ENCODE results near the gene FBXO15.

Gene FBXO15

DNA sequence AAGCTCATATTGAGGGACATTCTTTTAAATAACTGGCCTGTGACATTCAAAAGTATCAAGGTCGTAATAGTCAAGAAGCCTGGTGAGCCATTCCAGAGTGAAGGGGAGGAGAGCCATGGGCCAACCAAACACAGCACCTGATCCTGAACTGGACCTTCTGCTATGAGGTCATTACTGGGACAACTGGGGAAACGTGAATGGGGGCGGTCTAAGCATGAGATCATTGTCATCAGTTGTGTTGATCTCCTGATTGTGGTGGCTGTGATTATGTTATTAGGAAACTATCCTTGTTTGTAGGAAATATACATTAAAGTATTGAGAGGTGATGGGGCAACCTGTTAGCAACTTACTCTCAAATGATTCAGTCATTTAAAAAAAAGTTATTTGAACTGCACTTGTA is 79.3 kb downstream of the FBXO15 start:
- TF ChIP-seq, protein P1, sequence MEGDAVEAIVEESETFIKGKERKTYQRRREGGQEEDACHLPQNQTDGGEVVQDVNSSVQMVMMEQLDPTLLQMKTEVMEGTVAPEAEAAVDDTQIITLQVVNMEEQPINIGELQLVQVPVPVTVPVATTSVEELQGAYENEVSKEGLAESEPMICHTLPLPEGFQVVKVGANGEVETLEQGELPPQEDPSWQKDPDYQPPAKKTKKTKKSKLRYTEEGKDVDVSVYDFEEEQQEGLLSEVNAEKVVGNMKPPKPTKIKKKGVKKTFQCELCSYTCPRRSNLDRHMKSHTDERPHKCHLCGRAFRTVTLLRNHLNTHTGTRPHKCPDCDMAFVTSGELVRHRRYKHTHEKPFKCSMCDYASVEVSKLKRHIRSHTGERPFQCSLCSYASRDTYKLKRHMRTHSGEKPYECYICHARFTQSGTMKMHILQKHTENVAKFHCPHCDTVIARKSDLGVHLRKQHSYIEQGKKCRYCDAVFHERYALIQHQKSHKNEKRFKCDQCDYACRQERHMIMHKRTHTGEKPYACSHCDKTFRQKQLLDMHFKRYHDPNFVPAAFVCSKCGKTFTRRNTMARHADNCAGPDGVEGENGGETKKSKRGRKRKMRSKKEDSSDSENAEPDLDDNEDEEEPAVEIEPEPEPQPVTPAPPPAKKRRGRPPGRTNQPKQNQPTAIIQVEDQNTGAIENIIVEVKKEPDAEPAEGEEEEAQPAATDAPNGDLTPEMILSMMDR (conservative IDR thresholded peaks at IDR 0.05; ENCODE audit: low read depth, low read length), result no peak
- no peak for DNase-seq (ENCODE audit: low read depth)
- H3K4me3 ChIP-seq (ENCODE audit: low read length), result no peak overlapping the region

DNA sequence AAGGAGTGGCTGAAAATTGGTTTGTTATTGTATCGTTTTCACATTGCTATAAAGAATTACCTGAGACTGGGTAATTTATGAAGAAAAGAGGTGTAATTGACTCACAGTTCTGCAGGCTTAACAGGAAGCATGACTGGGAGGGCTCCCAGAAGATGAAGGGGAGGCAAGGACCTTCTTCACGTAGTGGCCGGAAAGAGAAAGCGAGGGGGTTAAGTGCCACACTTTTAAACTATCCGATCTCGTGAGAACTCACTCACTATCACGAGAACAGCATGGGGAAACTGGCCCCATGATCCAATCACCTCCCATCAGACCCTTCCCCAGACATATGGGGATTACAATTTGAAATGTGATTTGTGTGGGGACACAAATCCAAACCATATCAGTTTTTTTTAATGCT is 81.6 kb downstream of the FBXO15 start:
- no peak for DNase-seq (ENCODE audit: low read depth)
- TF ChIP-seq, protein P1 (conservative IDR thresholded peaks at IDR 0.05; ENCODE audit: low read depth, low read length), result no peak
- no peak overlapping the region for H3K4me3 ChIP-seq (ENCODE audit: low read length)

DNA sequence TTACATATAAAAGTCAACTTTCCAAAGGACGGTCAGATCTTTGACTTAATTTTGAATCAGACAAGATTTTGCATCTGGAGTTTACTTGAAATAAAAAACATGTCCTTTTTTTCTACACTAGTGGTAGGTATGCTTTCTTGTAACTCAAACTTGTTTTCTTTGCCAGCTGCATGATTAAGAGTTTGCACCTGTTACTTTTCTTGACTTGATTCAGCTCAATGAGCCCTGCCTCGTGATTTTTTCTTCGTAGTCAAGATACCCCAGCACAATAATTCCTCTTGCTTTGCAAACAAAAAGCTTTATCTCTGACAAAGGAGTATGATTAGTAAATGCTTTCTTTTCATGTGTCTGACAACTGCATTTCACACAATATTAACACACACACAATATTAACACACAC is 82.3 kb downstream of the FBXO15 start:
- TF ChIP-seq, protein P1 (conservative IDR thresholded peaks at IDR 0.05; ENCODE audit: low read depth, low read length), result no peak
- DNase-seq (ENCODE audit: low read depth), result no peak

DNA sequence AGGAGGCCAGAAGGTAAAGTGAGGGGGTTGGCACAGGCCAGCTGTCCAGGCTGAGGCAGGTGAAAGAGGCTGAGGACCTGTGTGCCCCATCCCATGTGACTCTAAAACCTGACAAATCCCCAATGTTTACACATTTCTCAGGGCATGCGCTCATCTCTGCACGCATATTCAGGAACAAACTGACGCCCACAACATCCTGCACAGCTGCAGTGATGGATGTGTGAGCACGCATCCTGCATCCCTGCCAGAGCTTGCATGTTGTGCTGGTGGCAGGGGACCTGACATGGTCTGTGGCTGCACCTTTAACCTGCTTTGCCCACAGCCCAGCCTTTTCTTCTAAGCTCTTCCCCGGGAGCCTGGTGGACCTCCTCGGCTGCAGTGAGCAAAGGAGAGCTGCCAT is 83.1 kb downstream of the FBXO15 start:
- no peak overlapping the region for H3K4me3 ChIP-seq (ENCODE audit: low read length)
- no peak for DNase-seq (ENCODE audit: low read depth)
- TF ChIP-seq, protein P1 (conservative IDR thresholded peaks at IDR 0.05; ENCODE audit: low read depth, low read length), result no peak

More for the DNA sequence above, 82.3 kb downstream of the FBXO15 start:
- H3K4me3 ChIP-seq (ENCODE audit: low read length), result no peak overlapping the region

DNA sequence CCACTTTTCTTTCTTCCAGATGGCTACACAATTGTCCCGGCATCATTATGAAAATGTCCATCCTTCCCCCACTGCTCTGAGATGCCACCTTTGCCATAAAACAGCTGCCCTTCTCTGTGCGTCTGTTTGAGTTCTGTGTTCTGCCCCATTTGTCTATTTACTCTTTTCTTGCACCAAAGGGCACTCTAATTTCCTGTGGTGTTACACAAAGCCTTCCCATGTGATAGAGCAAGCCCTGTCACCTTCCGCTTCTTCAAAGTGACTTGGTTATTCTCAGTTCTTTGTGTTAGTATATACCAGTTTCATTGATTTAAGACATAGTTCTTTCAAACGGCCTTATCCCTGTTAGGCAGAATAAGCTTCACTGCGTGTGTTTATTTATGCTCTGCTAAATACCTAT is 84.1 kb downstream of the FBXO15 start:
- no peak overlapping the region for H3K4me3 ChIP-seq (ENCODE audit: low read length)
- TF ChIP-seq, protein P1 (conservative IDR thresholded peaks at IDR 0.05; ENCODE audit: low read depth, low read length), result no peak

DNA sequence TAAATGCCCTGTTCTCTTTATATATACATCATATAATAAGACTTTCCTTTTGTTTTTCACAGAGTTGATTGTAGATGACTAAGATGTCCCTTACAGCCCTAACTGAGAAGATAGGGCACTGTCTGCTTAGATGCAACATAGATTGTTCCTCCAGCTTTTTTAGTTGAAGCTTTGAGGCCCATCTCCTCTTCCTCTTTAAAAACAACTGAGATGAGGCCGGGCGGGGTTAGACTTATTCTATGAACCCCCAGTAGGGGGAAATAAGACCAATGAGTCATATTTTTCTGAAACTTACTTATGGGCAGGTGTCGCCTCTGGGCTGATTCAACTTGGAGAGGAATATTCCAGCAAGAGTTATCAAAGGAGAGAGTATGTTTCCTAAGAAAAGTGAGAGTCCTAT is 84.6 kb downstream of the FBXO15 start:
- DNase-seq (ENCODE audit: low read depth), result no peak
- TF ChIP-seq, protein P1 (conservative IDR thresholded peaks at IDR 0.05; ENCODE audit: low read depth, low read length), result no peak
- H3K4me3 ChIP-seq (ENCODE audit: low read length), result no peak overlapping the region

More for the DNA sequence above, 84.1 kb downstream of the FBXO15 start:
- no peak for DNase-seq (ENCODE audit: low read depth)

DNA sequence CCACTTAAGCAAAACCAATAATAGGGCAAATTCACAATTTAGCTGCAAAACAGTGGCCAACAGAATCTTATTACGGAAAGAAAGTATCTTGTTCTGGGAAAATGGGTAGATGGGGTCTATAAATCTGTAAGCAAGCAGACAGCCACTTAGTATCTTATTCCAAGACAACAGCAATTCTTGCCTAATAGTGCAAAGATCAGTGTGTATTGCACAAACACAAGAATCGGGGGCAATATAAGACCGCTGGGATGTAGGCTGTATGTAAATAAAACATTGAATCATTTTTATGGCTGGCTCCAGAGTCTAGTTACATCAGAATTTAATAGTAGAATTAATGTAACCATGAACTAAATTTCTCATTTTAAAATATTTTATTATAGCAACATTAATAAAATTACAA is 85.6 kb downstream of the FBXO15 start:
- H3K4me3 ChIP-seq (ENCODE audit: low read length), result no peak overlapping the region
- TF ChIP-seq, protein P1 (conservative IDR thresholded peaks at IDR 0.05; ENCODE audit: low read depth, low read length), result no peak
- no peak for DNase-seq (ENCODE audit: low read depth)

All from retinal pigment epithelial cell (primary cell).